ENCODE measurements around the gene DTWD2. TPM values are rescaled to one million over a fixed set of nuclear protein-coding genes. Genes with fewer than 3 reads are reported as not detected.

Gene DTWD2
- total RNA-seq, 1 experiment from 2014 or later = 10.0 TPM

- Histone ChIP-seq H3K27ac (ENCODE audit: low read length) (no peak overlapping the region), H3K4me3 (ENCODE audit: low read depth in 2 of 2, low read length in 2 of 2) (no peak overlapping the region), H3K36me3 (ENCODE audit: control insufficient read depth, insufficient read depth, low read length) (no peaks in the 10 kb centered on the region), H3K9me3 (ENCODE audit: control insufficient read depth, insufficient read depth, low read depth, low read length) (no peaks in the 10 kb centered on the region), H3K4me1 (ENCODE audit: control insufficient read depth, insufficient read depth, low read length) (no peaks in the 10 kb centered on the region), H3K27me3 (ENCODE audit: control insufficient read depth, insufficient read depth, low read length) (no peaks in the 10 kb centered on the region)
- no TSS peak for BruUV-seq (replicated peaks)
- ATAC-seq (no peak), DNase-seq (ENCODE audit: low read depth, low spot score) (no peak)
- CTCF ChIA-PET = interaction anchor here (0.6 kb wide), 1 partner anchor 58 kb away, joined by 5 read pairs; no protein-coding TSS in a partner anchor
- POLR2A ChIA-PET = no interaction called here
- in situ Hi-C loops (cut with HindIII; ENCODE audit: low pct_unique_long_range_greater_than_20kb, low sequenced_read_pairs) (no loop called here), intact Hi-C loops (cut with micrococcal nuclease; ENCODE audit: unreplicated experiment) (no loop called here)
- no peak for TF ChIP-seq TCF7L2 (IDR thresholded peaks at IDR 0.05; ENCODE audit: low read depth, low read length)
- peak; percentile 45; the same call in 1 of the 2 replicates for TF ChIP-seq CTCF (IDR thresholded peaks at IDR 0.05)
Observed at GRCh38 chr5:118956727-118957126, 31.6 kb downstream of the DTWD2 start.

- intact Hi-C loops (cut with micrococcal nuclease; ENCODE audit: unreplicated experiment) = loop anchor here (5.0 kb wide), 1 partner anchor 161 kb away; no protein-coding TSS in a partner anchor
- no peak overlapping the region for H3K27ac ChIP-seq (ENCODE audit: low read length)
- TF ChIP-seq CTCF (IDR thresholded peaks at IDR 0.05) (no peak), SIN3A (IDR thresholded peaks at IDR 0.05; ENCODE audit: borderline replicate concordance, insufficient read depth, low read depth, low read length) (no peak), POLR2AphosphoS5 (IDR thresholded peaks at IDR 0.05; ENCODE audit: low read depth, low read length) (no peak), TCF7L2 (IDR thresholded peaks at IDR 0.05; ENCODE audit: low read depth, low read length) (no peak), REST (IDR thresholded peaks at IDR 0.05; ENCODE audit: insufficient read depth in 1 of 2, low read depth in 2 of 2, low read length in 1 of 2) (no peak)
- CTCF ChIA-PET = no interaction called here
- DNase-seq (ENCODE audit: low read depth, low spot score) (no peak), ATAC-seq (no peak)
- no peak overlapping the region for H3K4me3 ChIP-seq (ENCODE audit: low read depth in 2 of 2, low read length in 2 of 2)
- H3K4me1 ChIP-seq (ENCODE audit: control insufficient read depth, insufficient read depth, low read length) = no peaks in the 10 kb centered on the region
- H3K27me3 ChIP-seq (ENCODE audit: control insufficient read depth, insufficient read depth, low read length) = no peaks in the 10 kb centered on the region
- no peaks in the 10 kb centered on the region for H3K9me3 ChIP-seq (ENCODE audit: control insufficient read depth, insufficient read depth, low read depth, low read length)
- no peaks in the 10 kb centered on the region for H3K36me3 ChIP-seq (ENCODE audit: control insufficient read depth, insufficient read depth, low read length)
- in situ Hi-C loops (cut with HindIII; ENCODE audit: low pct_unique_long_range_greater_than_20kb, low sequenced_read_pairs) = no loop called here
- no TSS peak for BruUV-seq (replicated peaks)
- POLR2A ChIA-PET = no interaction called here
Observed at GRCh38 chr5:118953652-118954005, 34.7 kb downstream of the DTWD2 start.
